GM21367 (cell line): ENCODE data around the gene PEAK1.

ENCODE experiments used
- ATAC-seq: cut with Tn5 transposase; IDR thresholded peaks from one replicate; pipeline ENCODE4 v1.9.1; 2021; ENCODE audit not compliant: unreplicated experiment

The PEAK1 gene

GRCh38 chr15:77419836-77420609 is at the start of gene PEAK1:
TSS of gene PEAK1 (minus strand) at chr15:77420104. CDS start at chr15:77181926, 238,178 bp downstream.
- peak; percentile 76 for ATAC-seq

DNA sequence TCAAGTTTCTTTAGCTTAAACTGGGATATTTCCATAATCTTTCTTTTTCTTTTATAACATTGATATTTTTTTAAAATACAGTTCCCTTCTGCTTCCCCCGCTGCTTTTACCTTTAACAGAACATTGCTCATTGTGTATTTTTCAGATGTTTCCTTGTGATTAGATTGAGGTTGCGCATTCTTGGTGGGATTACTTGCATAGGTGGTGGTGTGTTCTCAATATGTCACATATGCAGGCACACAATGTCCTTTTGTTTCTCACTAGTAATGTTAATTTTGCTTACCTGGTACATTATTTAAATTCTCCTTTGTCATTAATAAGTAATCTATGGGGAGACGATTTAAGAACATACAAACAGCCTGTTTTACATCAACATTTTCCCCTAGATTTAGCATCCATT is 49.0 kb upstream of the PEAK1 start:
- no peak for ATAC-seq

- no peak for ATAC-seq
Measured at GRCh38 chr15:77466521-77466920, 46.6 kb upstream of the PEAK1 start.

GRCh38 chr15:77464129-77464865 is 44.4 kb upstream of the PEAK1 start:
- ATAC-seq = no peak

DNA sequence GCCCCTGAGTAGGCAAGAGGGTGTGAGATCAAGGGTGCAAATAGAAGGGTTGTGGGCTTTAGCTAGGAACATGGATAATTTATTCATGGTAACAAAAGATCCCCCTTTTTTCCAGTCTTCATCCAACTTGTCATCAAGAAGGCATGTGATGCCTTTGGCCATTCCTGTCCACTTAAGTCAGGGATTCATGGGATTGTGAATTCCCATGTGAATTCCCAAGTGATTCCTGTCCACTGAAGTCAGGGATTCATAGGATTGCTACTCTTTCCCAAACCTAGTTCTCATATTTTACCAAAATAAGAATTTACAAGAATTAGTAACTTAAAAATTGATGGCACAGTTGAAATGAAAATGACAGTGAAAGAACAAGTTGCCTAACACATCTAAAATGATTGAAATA is 41.6 kb upstream of the PEAK1 start:
- no peak for ATAC-seq

- ATAC-seq = no peak
Measured at GRCh38 chr15:77459031-77459430, 39.1 kb upstream of the PEAK1 start.

DNA sequence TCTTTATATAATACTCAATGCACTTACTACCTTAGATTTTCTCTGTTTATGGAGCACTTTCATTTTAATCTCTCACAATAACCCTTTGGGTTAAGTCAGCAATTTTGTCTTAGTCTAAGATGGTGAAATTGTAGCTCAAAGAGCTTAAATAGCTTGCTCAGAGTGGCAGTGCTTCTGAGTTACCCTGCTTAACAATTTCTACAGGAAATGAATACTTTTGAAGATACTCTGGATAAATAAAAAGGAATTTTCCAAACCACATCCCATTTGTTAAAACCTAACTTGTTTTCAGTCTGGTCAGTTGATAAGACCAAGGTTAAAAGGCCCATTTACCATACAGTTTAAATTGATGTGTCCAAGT is 38.0 kb upstream of the PEAK1 start:
- no peak for ATAC-seq

GRCh38 chr15:77457191-77457904 is 37.4 kb upstream of the PEAK1 start:
- ATAC-seq = no peak

GRCh38 chr15:77456746-77457145 is 36.8 kb upstream of the PEAK1 start:
- no peak for ATAC-seq

DNA sequence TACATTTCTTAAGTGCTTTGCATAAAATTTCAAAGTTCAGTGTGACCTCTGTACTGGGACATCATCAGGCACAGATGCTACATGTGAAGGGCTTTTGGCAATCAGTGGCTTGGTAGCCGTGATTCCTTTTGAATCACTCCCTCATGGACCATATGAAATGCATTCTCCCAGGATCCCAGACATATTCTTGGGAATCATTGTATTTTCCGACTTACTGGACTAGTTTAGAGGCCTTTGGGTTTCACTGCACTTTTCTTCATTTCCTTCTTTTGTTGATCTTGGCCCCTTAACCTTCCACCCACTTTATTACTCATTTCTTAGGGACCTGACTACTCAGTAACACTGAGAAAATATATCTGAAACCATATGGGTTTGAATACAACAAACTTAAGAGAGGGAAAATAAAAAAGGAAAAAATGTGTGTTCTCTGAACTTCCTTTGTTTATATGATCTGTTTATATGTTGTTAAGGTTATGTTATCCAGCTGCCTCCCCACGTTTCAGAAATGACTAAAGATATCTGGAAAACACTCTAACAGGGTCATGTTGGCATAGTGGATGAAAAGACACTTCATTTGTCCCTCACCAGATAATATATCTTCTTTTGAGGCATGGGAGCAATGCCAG is 35.9 kb upstream of the PEAK1 start:
- no peak for ATAC-seq

GRCh38 chr15:77454951-77455350 is 35.0 kb upstream of the PEAK1 start:
- no peak for ATAC-seq

GRCh38 chr15:77454265-77454664 is 34.4 kb upstream of the PEAK1 start:
- no peak for ATAC-seq

- ATAC-seq = no peak
Measured at GRCh38 chr15:77446840-77447390, 27.0 kb upstream of the PEAK1 start.

- peak; percentile 68 for ATAC-seq
Measured at GRCh38 chr15:77440378-77440999, 20.6 kb upstream of the PEAK1 start.

DNA sequence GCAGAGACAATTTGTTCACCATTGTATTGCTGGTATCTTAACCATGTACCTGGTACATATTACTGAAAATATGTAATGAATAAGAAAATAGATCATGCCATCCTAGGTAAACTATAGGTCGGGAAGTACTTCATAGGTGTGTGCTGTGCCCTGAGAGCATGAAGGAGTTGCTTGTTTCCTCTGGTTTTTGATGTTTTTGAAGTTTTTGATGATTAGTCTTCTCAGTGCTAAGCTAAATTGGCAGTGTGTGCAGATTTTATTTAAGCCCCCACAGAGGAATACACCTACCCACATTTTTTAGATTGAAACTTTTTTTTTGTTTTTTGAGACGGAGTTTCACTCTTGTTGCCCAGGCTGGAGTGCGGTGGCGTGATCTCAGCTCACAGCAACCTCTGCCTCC is 17.4 kb upstream of the PEAK1 start:
- no peak for ATAC-seq

GRCh38 chr15:77436822-77437221 is 16.9 kb upstream of the PEAK1 start:
- no peak for ATAC-seq

DNA sequence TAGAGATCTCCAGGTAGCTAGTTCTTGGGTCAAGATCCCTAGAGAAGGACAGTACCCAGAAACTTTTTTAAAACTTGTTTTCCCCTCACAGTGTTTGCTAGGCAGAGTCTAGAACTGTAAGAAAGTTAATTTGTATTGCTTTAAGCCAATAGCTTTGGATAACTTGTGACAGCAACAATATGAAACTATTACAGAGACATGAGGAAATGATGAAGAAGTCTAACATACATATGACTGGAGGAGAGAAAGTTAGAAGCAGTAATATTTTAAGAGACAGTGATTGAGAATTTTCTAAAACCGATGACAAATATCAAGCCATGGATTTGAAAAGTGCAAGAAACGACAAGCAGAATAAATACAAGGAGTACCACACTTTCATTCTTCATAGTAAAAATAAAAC is 10.7 kb upstream of the PEAK1 start:
- no peak for ATAC-seq

DNA sequence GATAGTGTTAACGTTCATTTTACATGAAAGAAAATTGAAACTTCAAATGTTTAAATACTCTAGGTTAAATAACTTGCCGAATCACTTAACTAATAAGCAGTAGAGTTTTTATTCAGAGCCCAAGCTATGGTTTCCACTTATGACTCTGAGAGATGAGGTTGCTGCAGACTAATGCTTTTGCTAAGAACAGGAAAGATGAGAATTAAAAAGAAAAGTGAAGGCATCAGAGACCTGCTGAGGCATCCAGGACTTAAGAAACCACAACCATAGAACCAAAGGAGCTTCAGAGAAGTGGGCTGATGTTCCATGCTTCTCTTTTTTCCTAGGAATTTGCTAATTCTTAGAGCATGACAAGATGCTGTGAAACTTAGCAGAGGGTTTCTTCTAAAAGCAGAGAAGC is 10.3 kb upstream of the PEAK1 start:
- no peak for ATAC-seq

DNA sequence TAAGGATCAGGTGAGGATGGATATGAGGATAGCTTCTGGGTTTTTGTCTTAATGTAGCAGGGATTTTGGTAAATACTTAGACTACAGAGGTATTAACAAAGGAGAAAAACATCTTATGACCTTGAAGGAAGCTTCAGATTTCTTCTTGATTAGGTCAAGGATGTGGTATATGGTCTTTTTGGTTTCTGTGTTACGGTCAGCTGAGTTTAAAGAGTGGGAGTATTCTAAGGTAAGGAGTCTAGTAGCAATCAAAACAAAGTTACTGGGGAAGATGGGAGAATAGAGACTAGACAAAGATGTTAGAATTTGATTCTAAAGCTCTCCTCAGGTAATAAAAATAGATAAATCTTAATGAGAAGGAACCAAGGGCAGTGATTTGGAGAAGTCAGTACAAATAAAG is 7.0 kb upstream of the PEAK1 start:
- ATAC-seq = no peak

DNA sequence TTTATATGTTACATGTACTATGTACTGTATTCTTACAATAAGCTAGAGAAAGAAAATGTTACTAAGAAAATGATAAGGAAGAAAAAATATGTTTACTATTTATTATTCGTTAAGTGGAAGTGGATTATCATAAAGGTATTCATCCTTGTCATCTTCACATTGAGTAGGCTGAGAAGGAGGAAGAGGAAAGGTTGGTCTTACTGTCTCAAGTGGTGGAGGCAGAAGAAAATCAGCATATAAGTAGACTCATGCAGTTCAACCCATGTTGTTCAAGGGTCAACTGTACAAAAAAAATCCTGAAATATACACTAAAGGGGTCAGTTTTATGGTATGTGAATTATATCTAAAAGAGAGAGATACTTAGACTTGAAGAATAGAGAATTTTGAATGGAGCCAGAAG is 6.5 kb upstream of the PEAK1 start:
- ATAC-seq = no peak

DNA sequence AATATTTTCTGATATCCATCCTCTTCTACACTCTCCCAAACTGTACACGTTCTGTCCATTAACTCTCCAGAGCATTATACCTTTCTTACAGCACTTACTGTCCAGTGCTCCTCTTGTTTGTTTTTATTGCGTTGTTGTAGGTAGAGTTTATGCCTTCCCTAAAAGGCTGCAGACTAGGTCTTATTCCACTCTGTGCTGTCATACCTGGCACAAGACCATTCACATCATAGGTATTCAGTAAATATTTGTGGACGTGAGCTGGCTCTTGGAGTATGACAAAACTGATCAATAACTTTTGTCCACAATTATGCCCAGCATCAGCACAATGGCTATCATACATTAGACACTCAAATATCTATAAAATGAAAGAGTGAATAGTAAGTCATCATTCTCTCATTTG is 5.2 kb upstream of the PEAK1 start:
- ATAC-seq = no peak
